GM12874 (cell line): ENCODE results near the gene TBL1X.

Experiments used
- TF ChIP-seq, protein P1 (sequence below): IDR thresholded peaks from 2 replicates; pipeline ENCODE4 v1.5.1; 2011; ENCODE audit warnings: low read depth, mild to moderate bottlenecking, control low read depth, low read length, moderate library complexity; ENCODE audit not compliant: insufficient read depth

TBL1X gene

DNA sequence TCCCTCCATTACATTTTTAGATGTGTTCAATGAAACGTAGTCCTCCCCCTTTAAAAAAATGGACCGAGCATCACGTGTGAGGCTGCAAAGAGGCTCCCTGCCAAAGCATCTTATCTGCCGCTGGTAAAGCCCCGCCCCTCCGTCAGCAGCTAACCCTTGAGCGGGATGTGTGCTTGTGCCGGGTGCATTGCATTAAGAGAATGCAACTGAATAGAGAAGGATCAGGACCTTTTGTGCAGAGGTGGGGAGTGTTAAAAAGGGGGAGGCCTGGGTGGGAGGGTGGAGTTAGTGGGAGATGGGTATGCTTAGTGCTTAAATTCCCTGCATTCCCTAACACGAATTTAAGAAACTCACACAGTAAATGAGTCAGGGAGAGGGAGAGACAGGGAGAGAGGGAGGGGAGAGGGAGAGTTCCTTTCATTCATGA lies 66.0 kb downstream of the TBL1X start:
- TF ChIP-seq, protein P1, sequence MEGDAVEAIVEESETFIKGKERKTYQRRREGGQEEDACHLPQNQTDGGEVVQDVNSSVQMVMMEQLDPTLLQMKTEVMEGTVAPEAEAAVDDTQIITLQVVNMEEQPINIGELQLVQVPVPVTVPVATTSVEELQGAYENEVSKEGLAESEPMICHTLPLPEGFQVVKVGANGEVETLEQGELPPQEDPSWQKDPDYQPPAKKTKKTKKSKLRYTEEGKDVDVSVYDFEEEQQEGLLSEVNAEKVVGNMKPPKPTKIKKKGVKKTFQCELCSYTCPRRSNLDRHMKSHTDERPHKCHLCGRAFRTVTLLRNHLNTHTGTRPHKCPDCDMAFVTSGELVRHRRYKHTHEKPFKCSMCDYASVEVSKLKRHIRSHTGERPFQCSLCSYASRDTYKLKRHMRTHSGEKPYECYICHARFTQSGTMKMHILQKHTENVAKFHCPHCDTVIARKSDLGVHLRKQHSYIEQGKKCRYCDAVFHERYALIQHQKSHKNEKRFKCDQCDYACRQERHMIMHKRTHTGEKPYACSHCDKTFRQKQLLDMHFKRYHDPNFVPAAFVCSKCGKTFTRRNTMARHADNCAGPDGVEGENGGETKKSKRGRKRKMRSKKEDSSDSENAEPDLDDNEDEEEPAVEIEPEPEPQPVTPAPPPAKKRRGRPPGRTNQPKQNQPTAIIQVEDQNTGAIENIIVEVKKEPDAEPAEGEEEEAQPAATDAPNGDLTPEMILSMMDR, result no peak

DNA sequence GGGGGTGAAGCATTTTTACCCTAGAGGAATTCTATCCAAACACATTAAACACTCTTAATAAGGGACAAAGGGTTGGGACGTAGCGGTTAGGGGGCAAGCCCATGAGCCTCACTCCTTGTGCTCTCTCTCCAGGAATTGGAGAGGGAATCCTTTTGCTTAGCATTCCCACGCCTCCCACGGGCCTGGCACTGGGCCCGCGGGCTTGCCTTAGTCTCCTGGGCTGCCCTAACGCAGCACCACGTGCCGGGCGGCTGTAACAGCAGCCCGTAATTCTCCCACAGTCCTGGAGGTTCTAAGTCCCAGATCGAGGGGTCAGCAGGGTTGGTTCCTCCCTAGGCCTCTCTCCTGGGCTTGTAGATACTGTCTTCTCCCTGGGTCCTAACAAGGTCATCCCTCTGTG lies 67.5 kb downstream of the TBL1X start:
- TF ChIP-seq, protein P1, result no peak

DNA sequence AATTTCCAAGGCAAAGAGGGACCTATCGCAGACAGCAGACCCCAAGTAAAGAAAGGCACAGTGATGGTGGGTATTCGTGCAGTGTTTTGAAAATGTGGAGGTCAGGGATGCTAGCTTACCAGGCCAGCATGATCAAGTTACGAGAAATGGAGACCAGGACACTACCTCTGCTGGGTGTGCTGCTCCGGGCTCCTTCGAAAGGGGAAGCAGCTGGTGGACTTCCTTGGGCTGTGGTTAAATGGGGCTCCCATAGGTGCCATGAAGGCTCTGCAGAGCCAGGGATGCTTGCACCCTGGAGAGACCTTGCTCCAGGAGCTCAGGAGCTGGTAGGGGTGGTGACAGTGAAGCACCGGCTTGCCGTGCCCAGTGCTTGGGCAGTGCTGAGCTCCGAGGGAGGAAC lies 68.8 kb downstream of the TBL1X start:
- TF ChIP-seq, protein P1, result no peak

DNA sequence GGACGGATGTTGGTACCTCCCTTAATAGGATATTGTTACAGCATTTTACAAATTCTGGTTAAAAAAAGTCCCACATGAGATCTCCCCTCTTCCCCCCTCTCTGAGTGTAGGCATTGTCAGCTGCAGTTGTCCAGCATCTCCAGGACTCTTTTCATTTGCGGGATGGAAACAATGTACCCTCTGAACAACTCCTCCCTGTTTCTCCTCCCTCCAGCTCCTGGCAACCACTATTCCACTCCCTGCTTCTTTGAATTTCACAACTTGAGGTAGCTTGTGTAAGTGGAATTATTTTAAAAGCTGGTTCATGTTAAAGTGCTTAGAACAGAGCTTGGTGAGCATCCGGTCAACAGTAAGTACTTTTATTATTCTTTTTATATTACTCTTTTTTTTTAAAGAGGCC lies 69.8 kb downstream of the TBL1X start:
- TF ChIP-seq, protein P1, result no peak

DNA sequence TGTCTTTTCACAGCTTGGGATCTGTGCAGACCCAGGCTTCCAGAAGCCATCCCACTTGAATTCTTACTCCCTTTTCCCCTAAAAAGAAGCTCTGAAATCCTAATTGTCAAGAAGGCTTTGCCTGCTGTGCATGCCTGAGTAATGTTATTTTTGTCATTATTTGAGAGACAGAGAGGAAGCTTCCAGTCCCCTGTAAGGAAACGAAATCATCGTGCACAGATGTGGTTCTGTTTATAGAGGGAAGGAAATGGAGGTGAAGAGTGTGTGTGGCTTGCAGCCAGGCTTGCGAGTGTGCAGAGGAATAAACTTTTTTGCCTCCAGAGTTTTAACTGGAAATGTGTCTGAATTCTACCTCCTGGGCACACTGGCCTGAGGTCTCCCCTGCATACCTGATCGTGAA lies 70.2 kb downstream of the TBL1X start:
- TF ChIP-seq, protein P1, result no peak

DNA sequence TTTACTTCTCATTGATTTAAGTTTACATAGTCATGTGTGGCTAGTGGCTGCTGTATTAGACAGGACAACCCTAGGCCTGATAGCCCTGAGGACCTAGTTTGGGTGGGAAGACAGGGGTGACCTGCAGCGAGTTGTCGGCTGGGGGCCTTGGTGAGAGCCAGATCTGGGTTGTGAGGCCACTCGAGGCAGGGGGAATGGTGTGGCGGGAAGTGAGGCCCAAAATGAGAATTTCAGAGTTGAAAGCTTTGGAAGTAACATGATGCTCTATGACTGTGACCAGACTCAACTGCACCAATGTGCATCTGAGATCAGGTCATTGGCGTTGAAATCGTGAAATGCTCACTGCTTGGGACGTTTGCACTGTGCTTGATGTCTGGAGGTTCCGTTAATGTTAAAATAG lies 72.9 kb downstream of the TBL1X start:
- TF ChIP-seq, protein P1, result no peak

DNA sequence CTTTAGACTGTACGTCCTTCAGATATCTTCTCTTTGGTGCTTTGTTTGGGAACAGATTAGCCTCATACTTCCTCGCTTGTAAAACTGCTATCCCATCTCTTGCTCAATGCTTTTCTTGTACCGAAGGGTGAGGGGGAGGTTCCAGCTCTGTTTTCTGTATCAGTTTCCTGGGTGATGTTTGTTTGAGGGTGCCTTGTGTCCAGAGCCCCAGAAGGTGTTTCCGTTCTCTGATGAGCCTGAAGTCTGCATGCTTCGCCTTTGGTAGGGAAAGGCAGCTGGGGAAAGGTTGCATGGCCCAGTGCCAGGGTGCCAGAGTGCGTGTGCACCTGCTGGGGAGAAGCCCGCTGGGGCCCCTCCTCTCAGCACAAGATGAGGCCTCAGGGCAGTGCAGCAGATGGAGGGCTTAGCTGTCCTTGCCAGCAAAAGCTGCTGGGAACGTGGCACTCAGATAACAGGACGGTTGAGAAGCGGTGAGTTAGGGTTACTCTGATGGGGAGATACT lies 73.7 kb downstream of the TBL1X start:
- TF ChIP-seq, protein P1, result no peak
